GM21717 (cell line): ENCODE data around the gene TGM3.

ENCODE experiments used
- ATAC-seq: cut with Tn5 transposase; IDR thresholded peaks from one replicate; pipeline ENCODE4 v1.9.1; 2021; ENCODE audit warnings: mild to moderate bottlenecking, moderate library complexity; ENCODE audit not compliant: unreplicated experiment

TGM3 gene

DNA sequence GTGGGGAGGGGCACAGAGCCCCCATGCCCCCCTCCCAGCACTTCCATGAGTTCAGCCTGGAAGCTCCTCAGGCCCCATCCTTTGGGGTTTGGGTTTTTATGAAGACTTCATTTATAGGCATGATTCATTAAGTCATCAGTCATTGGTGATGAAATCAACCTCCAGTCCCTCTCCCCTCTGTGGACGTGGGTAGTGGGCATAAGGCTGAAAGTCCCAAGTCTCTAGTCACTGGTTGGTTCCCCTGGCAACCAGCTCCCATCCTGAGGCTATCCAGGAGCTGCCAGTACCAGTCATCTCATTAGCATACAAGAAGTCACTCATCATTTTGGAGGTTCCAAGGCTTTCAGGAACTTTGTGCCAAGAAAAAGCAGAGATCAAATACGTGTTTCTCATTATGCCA lies 9.2 kb downstream of the TGM3 start:
- no peak for ATAC-seq

DNA sequence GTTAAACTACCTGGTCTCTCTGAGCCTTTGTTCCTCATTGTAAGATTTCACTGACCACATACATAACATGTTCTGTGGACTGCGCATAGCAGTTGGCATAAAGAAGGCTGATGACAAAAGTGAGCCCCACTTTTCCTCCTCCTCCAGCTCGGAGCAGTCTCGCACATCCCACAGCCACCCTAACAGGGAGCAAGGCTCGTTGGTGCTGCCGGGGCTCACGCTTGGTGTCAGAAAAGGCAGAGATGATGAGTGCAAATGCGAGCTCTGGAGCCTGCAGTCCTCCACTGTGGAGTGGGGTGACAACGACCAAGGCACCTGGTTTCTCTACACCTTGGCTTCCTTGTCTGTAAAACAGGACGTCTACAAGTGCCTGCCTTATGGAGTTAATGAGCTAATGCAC lies 9.7 kb downstream of the TGM3 start:
- ATAC-seq, result no peak

DNA sequence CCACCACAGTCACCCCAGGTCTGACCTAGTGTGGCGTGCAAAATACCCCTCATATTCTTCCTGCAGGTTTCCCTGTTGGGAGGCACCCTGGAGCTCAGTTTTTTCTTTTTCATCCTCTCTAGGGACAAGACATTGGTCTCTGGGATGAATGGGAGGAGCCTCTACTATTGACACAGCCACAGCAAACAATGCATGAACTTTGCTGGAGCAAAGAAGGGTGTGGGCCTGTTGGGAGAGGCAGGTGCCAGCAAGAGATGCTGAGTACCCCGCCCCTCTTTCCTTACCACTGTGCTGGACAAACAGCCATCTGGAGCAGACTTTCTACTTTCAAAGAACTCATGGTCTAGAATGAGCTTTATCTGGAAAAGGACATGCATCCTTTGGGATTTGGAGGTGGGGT lies 10.1 kb downstream of the TGM3 start:
- ATAC-seq, result no peak

DNA sequence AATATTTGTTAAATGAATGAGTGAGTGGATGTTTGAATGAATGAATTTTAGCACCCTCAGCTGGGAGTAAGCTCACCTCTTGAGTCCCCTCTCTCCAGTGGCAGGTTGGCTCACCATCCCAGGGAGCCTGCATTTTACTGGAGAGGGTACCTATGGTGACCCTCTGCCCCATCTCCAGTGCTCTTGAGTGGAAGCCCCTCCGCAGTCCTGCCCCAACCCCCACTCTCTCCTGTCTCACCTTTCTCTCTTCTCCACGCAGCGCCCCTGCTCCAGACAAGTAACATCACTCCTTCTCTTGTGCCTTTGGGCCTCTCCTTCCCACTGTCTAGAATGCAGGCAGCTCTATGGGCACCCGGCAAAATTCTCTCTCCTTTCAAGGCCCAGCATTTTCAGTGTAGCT lies 11.3 kb downstream of the TGM3 start:
- no peak for ATAC-seq

DNA sequence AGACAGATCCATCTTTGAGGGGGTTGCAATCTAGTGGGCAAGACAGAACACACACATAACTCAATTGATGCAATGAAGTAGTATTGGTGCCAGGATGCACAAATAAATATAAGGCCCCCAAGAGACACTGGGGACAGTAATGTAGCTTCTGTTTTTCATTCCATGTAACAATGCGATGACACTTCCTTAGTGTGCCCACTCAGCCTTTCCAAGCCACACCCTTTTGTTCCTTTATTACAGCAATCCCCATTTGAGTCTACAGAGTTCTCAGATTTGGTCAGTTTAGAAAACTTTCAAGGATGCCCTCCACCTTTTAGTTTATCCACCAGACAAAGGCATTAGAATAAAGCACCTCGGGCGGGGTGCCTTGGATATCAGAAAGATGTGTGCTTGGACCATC lies 15.5 kb downstream of the TGM3 start:
- ATAC-seq, result no peak

DNA sequence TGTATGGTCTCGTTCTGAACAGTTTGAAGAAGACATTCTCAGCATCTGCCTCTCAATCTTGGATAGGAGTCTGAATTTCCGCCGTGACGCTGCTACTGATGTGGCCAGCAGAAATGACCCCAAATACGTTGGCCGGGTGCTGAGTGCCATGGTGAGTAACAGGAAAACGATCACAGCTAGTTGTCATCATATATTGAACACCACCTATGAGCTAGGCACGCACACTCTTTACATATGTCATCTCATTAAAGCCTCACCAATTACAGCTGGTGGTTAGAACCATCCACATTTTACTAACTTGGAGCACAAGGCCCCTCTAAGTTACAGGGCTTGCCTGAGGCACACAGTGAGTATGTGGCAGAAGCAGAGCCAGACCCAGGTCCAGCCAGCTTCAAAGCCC lies 17.1 kb downstream of the TGM3 start:
- ATAC-seq, result no peak

DNA sequence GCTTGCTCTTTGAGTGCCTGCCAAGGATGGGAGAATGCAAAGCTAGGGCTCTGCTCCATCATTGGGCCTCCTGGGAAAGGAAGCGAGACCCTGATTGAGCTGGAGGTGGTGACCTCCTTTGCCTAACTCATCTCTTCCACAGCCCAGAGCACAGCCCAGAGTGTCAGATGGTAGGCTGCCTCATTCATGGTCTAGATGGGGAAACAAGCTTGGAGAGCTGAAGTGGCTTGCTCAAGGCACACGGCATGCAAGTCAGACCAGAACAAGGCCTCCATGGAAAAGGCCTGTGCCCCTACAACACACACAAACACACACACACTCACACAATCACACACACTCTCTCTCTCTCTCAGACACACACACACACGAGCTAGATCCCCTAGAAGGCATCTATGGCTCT lies 17.5 kb downstream of the TGM3 start:
- ATAC-seq, result no peak

DNA sequence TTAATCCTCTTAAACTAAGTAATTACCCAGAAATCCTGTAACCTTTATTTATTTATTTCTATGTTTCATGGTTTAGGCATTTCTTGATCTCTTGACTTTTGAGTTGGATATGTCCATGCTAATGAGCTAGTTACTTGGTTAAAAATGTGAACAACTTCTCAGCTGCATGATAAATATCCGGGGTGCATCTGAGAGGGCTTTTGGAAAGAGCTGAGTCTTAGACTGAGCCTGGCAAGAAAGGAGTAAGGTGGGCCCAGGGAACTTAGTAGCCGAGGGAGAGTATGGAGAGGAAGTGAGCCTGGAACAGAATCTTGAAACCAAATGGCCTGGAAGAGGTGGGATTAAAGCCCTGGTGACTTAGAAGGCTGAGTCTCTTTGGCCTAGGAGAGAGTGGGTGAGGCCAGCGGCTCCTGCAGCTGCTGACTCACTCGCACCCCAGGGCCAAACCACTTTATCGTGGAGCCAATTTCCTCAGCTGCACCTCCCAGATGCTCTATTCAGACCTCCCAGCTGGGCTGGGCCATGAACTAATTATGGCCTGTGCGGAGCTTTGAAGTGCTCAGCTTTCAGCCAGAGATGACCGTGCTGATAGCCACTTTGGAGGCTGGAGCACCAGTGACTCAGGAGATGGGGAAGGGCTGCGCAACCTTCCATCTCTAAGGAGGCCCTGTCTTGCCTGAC lies 19.1 kb downstream of the TGM3 start:
- ATAC-seq, result no peak

DNA sequence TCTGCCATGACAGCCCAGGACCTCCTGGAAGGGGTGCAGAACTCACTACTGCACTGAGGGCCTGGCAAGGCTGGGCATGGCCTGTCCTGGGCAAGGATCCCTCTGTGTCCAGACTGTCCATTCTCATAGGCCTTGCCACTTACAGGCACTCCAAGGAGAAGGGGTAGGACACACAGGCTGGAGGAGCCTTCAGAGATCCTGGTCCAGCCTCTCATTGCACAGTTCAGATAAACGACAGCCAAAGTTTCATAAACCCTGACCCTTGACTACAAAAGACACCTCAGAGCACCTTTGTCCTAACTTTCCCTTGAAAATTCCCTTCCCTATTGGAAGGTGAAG lies 19.6 kb downstream of the TGM3 start:
- no peak for ATAC-seq

DNA sequence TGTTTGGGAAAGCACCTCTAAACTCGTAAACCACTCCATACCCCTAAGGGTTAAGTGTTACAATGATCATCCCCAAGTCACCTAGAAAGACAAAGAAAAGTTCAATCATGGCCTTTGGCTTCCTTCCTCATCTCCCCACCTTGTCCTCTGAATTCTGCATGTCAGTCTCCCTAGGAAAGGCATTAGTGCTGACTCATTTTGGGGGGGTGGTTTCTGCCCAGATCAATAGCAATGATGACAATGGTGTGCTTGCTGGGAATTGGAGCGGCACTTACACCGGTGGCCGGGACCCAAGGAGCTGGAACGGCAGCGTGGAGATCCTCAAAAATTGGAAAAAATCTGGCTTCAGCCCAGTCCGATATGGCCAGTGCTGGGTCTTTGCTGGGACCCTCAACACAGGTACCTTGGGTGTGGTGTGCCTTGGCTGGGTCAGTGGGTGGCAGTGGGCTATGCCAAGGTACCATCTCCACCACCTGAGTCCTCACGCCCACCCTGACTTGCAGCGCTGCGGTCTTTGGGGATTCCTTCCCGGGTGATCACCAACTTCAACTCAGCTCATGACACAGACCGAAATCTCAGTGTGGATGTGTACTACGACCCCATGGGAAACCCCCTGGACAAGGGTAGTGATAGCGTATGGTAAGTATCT lies 21.2 kb downstream of the TGM3 start:
- ATAC-seq, result no peak

DNA sequence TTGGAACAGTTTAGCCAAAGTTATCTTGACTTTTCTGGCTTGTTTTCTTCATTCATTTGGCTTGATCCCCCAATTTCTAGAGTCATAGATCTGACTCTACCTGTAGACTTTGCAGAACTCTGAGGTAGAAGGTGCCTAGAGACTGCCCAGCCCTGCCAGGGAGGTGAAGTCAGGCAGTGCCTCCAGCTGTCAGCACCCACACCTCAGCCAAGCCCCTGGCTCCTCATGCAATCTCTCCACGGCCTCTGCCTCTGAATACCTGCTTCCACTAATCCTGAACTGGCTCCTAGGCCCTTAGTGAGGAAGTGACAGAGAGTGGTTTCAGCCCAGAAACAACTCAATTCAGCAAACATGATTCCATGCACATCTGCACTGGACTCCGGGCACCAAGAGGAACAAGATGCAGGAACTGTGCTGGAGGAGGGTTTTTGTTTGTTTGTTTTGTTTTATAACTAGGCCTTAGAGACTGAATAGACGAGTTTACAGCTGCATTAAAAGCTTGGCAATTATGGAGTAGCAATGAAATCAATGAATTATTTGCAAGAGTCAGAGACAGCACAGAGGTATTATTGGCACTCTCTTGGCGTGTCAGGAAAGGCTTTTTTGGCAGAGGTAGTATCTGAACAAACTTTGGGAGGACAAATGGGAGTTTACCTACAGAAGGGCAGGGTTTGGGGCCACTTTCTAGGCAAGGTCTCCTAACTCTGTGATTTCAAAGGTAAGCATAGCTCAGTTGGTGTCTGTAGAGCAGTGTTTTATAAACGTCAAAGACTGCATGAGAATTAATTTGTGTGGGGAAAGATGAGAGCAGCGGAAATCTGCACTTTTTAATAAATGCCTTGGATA lies 25.2 kb downstream of the TGM3 start:
- ATAC-seq, result no peak

DNA sequence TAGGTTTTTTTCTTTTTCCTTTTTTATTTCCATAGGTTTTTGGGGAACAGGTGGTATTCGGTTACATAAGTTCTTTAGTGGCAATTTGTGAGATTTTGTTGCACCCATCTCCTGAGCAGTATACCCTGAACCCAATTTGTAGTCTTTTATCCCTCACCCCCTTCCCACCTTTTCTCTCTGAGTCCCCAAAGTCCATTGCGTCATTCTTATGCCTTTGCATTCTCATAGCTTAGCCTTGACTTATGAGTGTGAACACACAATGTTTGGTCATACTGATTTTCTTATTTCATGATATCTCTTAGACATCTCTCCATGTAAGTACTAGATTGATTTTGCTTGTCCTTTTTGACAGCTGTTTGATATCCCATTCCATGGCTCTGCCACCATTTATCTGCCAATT lies 27.2 kb downstream of the TGM3 start:
- ATAC-seq, result no peak

DNA sequence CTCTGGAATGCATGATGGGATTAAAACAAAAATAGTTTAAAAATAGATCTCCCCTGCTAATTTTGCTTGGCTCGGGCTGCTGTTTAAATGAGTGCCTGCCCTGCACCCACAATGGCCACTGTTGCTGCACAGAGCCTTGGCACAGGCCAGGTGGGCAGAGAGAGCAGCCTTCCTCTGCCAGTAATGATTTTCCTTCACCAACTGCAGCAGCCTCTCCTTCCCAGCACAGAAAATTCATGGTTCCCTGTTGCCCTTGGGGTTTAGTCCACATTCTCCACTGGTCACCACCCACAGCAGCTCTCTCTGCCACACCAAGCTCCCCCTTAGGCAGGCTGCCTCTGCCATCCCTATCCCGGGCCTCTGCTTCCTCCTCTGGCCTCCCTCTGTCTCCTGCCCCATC lies 30.2 kb downstream of the TGM3 start:
- ATAC-seq, result no peak

DNA sequence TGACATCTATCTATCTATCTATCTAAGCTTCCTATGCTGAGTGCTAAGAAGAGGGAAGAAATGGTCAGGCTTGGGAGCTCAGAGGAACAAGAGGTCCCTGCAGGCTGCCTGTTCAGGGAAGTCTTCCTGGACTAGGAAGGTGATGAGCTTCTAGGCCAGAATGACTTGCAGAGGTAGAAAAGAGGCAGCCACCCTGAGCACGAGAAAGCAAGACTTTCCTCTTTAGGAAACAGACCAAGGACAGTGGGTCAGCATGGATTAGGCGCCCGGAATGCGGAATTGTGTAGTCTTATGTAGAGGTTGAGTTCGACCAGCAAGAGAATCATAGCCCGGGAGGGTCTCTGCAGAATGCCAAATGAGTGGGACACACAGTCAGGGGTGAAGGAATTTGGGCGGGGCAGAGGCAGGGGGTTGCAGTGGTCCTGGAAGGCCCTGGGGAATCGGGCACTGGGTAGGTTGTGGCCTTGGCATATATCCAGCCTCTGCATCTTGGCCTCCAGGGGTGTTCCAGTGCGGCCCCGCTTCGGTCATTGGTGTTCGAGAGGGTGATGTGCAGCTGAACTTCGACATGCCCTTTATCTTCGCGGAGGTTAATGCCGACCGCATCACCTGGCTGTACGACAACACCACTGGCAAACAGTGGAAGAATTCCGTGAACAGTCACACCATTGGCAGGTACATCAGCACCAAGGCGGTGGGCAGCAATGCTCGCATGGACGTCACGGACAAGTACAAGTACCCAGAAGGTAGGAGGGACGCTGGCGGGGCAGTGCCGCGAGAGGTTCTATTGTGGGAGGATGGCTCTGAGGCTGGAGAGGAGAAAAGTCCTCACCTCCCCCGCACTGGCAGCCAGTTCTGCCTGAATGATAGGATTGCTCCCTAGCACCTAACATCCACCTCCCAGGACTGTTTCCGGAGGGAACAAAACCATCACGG lies 32.1 kb downstream of the TGM3 start:
- no peak for ATAC-seq

DNA sequence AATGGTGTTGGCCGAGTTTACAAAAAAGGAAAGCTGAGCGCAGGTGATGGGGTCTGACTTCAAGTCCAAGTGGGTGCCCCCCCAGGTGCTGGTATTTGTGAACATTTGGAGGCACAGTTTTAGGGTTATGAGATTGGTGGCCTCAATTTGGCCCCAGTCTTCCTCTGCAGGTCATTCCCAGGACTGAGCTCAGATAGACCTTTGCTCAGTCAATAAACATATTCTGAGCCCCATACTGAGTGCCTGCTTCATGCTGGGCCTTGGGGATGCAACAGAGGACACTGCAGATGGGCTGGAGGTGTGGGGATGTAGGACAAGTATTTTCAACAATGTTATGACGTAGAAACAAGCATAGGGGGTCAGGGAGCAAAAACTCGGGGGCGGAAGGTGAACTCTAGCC lies 33.5 kb downstream of the TGM3 start:
- ATAC-seq, result no peak

DNA sequence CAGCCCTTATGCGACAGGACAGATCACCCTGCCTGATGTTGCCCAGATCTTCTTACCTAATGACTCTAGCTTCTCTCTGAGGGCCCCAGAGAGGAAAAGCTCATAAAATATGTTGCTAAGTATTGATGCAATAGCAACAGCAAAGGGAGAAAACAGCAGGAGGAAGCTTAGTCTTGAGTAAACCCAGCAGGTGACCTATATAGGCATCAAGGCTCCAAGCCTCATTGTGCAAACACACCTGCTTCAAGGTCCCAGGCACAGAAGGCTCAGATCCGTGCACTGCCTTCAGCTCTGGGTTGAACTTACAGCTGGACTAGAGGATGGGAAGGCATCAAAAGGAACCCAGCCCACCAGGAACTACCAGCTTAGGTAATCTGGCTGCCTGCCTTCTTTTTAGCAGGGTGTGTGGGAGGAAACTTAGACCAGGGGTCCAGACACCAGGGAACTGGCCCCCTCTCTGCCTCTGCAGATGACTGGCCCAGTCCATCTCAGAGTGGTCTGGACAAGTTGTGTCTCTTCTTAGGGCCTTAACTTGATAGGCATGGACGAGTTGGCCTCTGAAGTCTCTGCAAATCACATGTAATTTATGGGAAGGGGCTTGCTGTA lies 34.4 kb downstream of the TGM3 start:
- no peak for ATAC-seq

DNA sequence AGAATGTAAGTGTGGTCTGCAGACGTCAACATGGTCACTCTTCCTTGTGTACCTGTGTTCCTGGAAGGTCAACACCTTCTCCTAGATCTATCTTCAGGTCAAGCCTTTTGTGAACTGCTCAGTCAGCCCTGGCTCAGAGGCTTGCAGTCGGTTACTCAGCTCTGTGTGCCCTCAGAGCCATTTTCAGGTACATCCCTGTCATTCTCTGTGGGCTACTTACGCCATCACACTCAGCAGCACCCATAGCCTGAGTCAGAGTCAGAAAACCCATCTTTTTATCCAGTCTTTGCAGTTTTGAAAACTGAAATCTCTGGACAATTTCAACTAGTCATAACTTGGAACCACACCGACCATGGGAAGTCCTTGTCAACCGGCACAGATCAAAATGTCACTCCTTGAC lies 35.3 kb downstream of the TGM3 start:
- ATAC-seq, result no peak

DNA sequence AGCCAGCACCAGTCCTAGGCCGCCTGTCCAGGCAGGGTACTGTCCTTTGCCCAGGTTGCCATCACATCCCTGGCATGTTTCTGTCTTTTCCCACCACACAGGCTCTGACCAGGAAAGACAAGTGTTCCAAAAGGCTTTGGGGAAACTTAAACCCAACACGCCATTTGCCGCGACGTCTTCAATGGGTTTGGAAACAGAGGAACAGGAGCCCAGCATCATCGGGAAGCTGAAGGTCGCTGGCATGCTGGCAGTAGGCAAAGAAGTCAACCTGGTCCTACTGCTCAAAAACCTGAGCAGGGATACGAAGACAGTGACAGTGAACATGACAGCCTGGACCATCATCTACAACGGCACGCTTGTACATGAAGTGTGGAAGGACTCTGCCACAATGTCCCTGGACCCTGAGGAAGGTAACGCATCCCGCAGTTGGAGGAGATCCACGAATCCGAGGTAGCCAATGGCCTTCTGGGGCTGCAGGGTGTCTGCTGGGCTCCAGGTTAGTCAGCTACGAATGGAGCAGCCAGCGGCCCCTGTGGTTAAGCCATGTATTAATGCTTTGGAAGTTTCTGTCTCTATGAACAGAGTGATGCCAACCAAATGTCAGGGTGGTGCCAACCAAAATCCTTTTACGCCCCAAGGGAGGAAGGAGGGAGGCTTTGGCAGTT lies 36.2 kb downstream of the TGM3 start:
- ATAC-seq, result no peak

DNA sequence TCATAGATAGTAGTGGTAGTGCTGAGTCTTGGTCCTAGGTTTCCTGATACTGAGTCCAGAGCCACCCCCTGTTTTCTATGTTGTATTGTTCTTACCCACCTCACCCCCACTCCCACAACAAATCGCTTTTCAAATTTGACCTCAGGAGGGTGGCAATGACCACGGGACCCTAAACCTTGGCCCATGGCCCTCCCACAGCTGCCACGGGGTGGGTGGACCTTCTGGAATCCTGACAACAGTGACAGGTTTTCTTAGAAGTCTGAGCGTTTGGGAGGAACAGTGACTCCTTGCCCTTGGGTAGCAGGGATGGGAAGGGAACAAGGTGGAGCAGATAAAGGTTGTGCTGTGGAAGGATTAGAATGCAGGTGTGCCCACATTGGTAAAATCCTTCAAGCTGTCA lies 36.9 kb downstream of the TGM3 start:
- no peak for ATAC-seq

DNA sequence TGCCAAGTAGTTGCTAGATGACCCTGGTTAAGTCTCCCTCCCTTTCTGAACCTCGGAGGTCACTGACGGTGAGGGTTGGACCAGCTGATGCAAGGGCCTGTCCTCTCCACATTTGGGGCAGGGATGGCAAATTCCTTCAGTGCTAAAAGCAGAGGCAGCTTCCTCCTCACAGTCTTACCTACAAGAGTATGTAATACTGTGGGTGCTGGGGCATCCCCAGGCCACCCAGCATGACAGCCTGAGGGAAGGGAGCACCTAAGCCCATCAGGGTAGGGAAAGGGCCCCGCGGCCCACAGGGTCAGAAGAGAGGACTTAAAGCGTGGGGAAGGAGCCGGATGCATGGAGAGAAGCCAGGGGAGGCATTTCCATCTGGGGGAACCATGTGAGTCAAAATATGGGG lies 38.0 kb downstream of the TGM3 start:
- no peak for ATAC-seq
